Measurements from ENCODE around the gene KCNJ16.

Gene KCNJ16

GRCh38 chr17:70100983-70101382, 26.0 kb downstream of the KCNJ16 start:
- DNase-seq: peak in 1 of 2 experiments; percentile 7

GRCh38 chr17:70102531-70102930, 27.5 kb downstream of the KCNJ16 start:
- DNase-seq: no peak

- DNase-seq: no peak
Measured at GRCh38 chr17:70104791-70105523, 29.9 kb downstream of the KCNJ16 start.

GRCh38 chr17:70105641-70106040, 30.6 kb downstream of the KCNJ16 start:
- no peak for DNase-seq

GRCh38 chr17:70106551-70106950, 31.5 kb downstream of the KCNJ16 start:
- no peak for DNase-seq

- DNase-seq: no peak
Measured at GRCh38 chr17:70107441-70107840, 32.4 kb downstream of the KCNJ16 start.

GRCh38 chr17:70107904-70108565, 33.0 kb downstream of the KCNJ16 start:
- no peak for DNase-seq

- DNase-seq: peak; percentile 15 to 68
Measured at GRCh38 chr17:70109497-70109896, 34.5 kb downstream of the KCNJ16 start.

GRCh38 chr17:70110443-70110880, 35.4 kb downstream of the KCNJ16 start:
- DNase-seq: peak in 1 of 2 experiments; percentile 38

GRCh38 chr17:70111201-70111600, 36.2 kb downstream of the KCNJ16 start:
- no peak for DNase-seq

- DNase-seq: no peak
Measured at GRCh38 chr17:70114405-70114804, 39.4 kb downstream of the KCNJ16 start.

GRCh38 chr17:70115126-70115525, 40.1 kb downstream of the KCNJ16 start:
- DNase-seq: no peak

GRCh38 chr17:70116919-70117318, 41.9 kb downstream of the KCNJ16 start:
- DNase-seq: no peak

- no peak for DNase-seq
Measured at GRCh38 chr17:70119545-70119944, 44.5 kb downstream of the KCNJ16 start.

GRCh38 chr17:70119983-70120382, 45.0 kb downstream of the KCNJ16 start:
- DNase-seq: no peak

- no peak for DNase-seq
Measured at GRCh38 chr17:70120425-70120824, 45.4 kb downstream of the KCNJ16 start.

- no peak for DNase-seq
Measured at GRCh38 chr17:70121126-70121525, 46.1 kb downstream of the KCNJ16 start.

GRCh38 chr17:70123193-70123592, 48.2 kb downstream of the KCNJ16 start:
- no peak for DNase-seq

- DNase-seq: no peak
Measured at GRCh38 chr17:70124723-70125122, 49.7 kb downstream of the KCNJ16 start.

GRCh38 chr17:70127221-70127873, 52.3 kb downstream of the KCNJ16 start:
- DNase-seq: no peak

- DNase-seq: no peak
Measured at GRCh38 chr17:70128727-70129238, 53.8 kb downstream of the KCNJ16 start.

- no peak for DNase-seq
Measured at GRCh38 chr17:70130289-70130688, 55.3 kb downstream of the KCNJ16 start.

GRCh38 chr17:70132505-70132904, 57.5 kb downstream of the KCNJ16 start:
- no peak for DNase-seq

GRCh38 chr17:70134042-70134441, 59.0 kb downstream of the KCNJ16 start:
- no peak for DNase-seq
